Glutamatergic neuron (in vitro differentiated cells): ENCODE results near the gene KCNQ1. TPM values are rescaled to one million over a fixed set of nuclear protein-coding genes. Genes with fewer than 3 reads are reported as not detected.

Experiments
- DNase-seq: peaks from one replicate; pipeline ENCODE4 v3.0.0; 2022
- H3K27ac Mint-ChIP-seq: one replicate; pipeline ENCODE4 v1.8.0; 2020; ENCODE audit warnings: mild to moderate bottlenecking, mixed read lengths, inconsistent platforms; ENCODE audit not compliant: unreplicated experiment
- H3K27me3 Mint-ChIP-seq: one replicate; pipeline ENCODE4 v1.8.0; 2020; ENCODE audit warnings: mild to moderate bottlenecking, moderate library complexity, mixed read lengths, inconsistent platforms; ENCODE audit not compliant: unreplicated experiment
- H3K36me3 Mint-ChIP-seq: one replicate; pipeline ENCODE4 v1.8.0; 2020; ENCODE audit warnings: mild to moderate bottlenecking, mixed read lengths, inconsistent platforms; ENCODE audit not compliant: unreplicated experiment
- H3K4me1 Mint-ChIP-seq: one replicate; pipeline ENCODE4 v1.8.0; 2020; ENCODE audit warnings: mild to moderate bottlenecking, low read depth, mixed read lengths, inconsistent platforms; ENCODE audit not compliant: unreplicated experiment
- H3K4me3 Mint-ChIP-seq: one replicate; pipeline ENCODE4 v1.8.0; 2020; ENCODE audit warnings: mild to moderate bottlenecking, mixed read lengths, inconsistent platforms; ENCODE audit not compliant: unreplicated experiment
- H3K9me3 Mint-ChIP-seq: one replicate; pipeline ENCODE4 v1.8.0; 2020; ENCODE audit warnings: mild to moderate bottlenecking, moderate library complexity, mixed read lengths, inconsistent platforms; ENCODE audit not compliant: unreplicated experiment
- CTCF ChIP-seq: fragments of 200-600 bp; sonication (generic); IDR thresholded peaks from one replicate; pipeline ENCODE4 v1.5.0; 2021; ENCODE audit not compliant: partially characterized antibody, unreplicated experiment
- total RNA-seq: library from RNA; stranded (reverse); fragmentation: NEBNext Ultra II Directional; extraction: Animal tissue kit (Norgen Biotek cat#: 25700); gene quantifications from one replicate; pipeline ENCODE4 v1.2.1, GENCODE V29; 2021; ENCODE audit not compliant: unreplicated experiment

Gene KCNQ1
- total RNA-seq, 1 donor from 2014 or later: 0.44 TPM

DNA sequence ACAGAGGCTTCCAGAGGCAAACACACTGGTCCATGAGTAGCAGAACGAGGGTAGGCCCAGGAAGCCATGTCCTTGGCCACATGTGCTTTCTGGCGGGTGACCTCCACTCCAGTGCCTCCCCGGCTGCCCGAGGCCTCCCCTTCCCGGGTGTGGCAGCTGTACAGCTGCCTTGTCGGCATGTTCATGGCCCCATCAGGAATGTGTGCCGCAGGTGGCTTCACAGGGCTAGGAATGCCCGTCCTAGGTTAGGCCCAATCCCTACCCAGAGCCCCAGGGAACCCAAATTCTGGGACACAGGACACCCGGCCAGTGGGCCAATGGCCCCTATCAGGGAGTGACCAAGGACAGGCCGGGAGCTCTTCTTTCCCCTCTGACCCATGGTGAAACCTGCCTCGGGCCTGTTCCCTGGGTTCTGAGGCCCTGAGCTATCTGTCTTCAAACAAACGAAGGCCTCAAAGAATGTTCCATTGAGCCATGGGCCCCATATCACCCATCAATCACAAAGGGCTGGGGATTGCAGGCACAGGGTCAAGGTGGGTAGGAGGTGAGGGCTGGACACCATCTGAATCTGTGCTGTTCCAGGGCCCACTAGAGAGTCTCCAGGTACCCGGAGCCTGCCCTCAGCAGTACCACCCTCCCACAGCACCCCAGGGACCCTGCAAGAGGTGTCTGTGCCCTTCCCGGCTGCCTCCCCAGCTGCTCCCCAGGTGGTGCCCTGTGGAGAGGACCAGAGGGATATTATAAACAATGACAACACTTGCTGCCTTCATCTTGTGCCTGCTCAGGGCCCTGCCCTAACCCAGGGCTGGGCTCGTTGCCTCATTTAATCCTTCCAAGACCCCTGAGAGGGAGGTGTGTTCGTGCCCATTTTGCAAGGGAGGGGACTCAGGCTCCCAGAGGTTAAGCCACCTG is 444.8 kb downstream of the KCNQ1 start:
- no peak for DNase-seq
- no peaks in the 10 kb centered on the region for H3K36me3 Mint-ChIP-seq
- no peak overlapping the region for H3K4me3 Mint-ChIP-seq
- H3K9me3 Mint-ChIP-seq: peaks cover 13% of the 10 kb centered on the region
- no peak overlapping the region for H3K27ac Mint-ChIP-seq
- peaks cover 14% of the 10 kb centered on the region for H3K27me3 Mint-ChIP-seq
- no peak for TF ChIP-seq CTCF
- H3K4me1 Mint-ChIP-seq: peaks cover 8% of the 10 kb centered on the region

GRCh38 chr11:2890466-2891294 is 445.9 kb downstream of the KCNQ1 start:
- peaks cover 8% of the 10 kb centered on the region for H3K4me1 Mint-ChIP-seq
- H3K27ac Mint-ChIP-seq: no peak overlapping the region
- no peak for DNase-seq
- no peak for TF ChIP-seq CTCF
- peaks cover 11% of the 10 kb centered on the region for H3K9me3 Mint-ChIP-seq
- no peak overlapping the region for H3K4me3 Mint-ChIP-seq
- peaks cover 12% of the 10 kb centered on the region for H3K27me3 Mint-ChIP-seq
- no peaks in the 10 kb centered on the region for H3K36me3 Mint-ChIP-seq

- Mint-ChIP-seq H3K4me3 (peak overlapping the region; percentile 69), H3K27ac (no peak overlapping the region), H3K4me1 (peaks cover 7% of the 10 kb centered on the region), H3K27me3 (peaks cover 12% of the 10 kb centered on the region), H3K36me3 (no peaks in the 10 kb centered on the region), H3K9me3 (peaks cover 11% of the 10 kb centered on the region)
- DNase-seq: no peak
- no peak for TF ChIP-seq CTCF
Measured at GRCh38 chr11:2891326-2892214, 446.8 kb downstream of the KCNQ1 start.

DNA sequence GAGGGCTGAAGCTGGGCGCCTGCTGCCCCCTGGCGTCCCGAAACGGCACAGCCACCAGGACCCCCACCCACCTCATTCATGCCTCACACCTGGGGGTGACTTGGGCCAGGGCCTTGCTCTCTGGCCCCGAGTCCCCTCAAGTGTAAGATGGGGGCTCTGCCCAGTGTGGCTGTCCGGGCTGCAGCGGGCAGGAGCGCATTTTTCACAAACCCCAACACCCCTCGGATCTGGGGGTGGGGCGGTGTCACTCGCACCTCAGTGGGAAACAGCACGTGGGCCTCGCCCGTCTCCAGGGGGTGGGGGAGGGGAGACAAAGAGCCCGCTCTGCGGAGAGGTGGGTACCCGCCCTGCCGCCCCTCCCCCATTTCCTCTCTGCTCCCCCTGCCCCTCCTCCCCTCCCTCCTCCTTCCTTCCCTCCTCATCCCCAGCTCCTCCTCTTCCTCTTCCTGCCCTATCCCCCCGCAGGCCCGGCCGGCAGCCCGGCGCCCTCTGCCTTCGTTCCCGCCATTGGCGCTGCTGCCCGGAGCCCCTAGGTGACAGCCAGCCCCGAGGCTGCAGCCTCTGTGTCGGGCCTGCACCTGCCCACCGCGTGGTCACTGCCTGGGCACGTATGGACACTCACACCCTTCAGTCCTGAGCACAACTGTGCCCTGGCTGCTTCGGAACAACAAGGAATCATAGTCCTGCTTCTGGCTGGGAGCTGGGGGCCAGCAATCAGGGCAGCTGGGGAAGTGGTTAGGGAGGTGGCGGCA is 447.6 kb downstream of the KCNQ1 start:
- Mint-ChIP-seq H3K36me3 (no peaks in the 10 kb centered on the region), H3K27me3 (peaks cover 7% of the 10 kb centered on the region), H3K4me1 (no peaks in the 10 kb centered on the region), H3K9me3 (peaks cover 4% of the 10 kb centered on the region), H3K27ac (peak overlapping the region; percentile 66), H3K4me3 (peak overlapping the region; percentile 69)
- DNase-seq: peak; percentile 80
- TF ChIP-seq CTCF: peak; percentile 99
